Ectodermal cell (in vitro differentiated cells): ENCODE results near the gene MYOM3.

Source experiments
- H3K27ac ChIP-seq: 2 replicates; pipeline ENCODE4 v1.7.0; 2013; ENCODE audit warnings: mild to moderate bottlenecking, low read depth, low read length; ENCODE audit not compliant: insufficient read depth, poor library complexity, severe bottlenecking
- H3K27me3 ChIP-seq: 2 replicates; pipeline ENCODE4 v1.7.0; 2013; ENCODE audit warnings: mild to moderate bottlenecking, low read length; ENCODE audit not compliant: insufficient read depth, control insufficient read depth, poor library complexity, severe bottlenecking
- H3K36me3 ChIP-seq: one replicate; pipeline ENCODE4 v1.7.0; 2013; ENCODE audit warnings: low read length; ENCODE audit not compliant: control insufficient read depth, insufficient read depth
- H3K4me1 ChIP-seq: one replicate; pipeline ENCODE4 v1.7.0; 2013; ENCODE audit warnings: low read length; ENCODE audit not compliant: control insufficient read depth, insufficient read depth
- H3K4me3 ChIP-seq: 2 replicates; pipeline ENCODE4 v1.7.0; 2013; ENCODE audit warnings: low read depth, low read length, control low read depth; ENCODE audit not compliant: insufficient read depth
- H3K9me3 ChIP-seq: 2 replicates; pipeline ENCODE4 v1.7.0; 2013; ENCODE audit warnings: mild to moderate bottlenecking, low read length, moderate library complexity; ENCODE audit not compliant: control insufficient read depth
- WGBS, 2 experiments: methylation state at CpG; one replicate each; pipeline ENCODE4 v1.1.7; 2013; ENCODE audit warnings: missing lambda C conversion rate in 2 of 2; 5-methylcytosine and 5-hydroxymethylcytosine counted together

The MYOM3 gene

GRCh38 chr1:24096009-24096738 lies 15.8 kb downstream of the MYOM3 start:
- no peaks in the 10 kb centered on the region for H3K27me3 ChIP-seq
- no peak overlapping the region for H3K4me3 ChIP-seq
- no peaks in the 10 kb centered on the region for H3K9me3 ChIP-seq
- no peak overlapping the region for H3K27ac ChIP-seq
- 90 to 93% methylated on average over 8 of the region's 8 CpGs for WGBS, 2 experiments
- no peaks in the 10 kb centered on the region for H3K36me3 ChIP-seq
- no peaks in the 10 kb centered on the region for H3K4me1 ChIP-seq

- no peaks in the 10 kb centered on the region for H3K36me3 ChIP-seq
- H3K27ac ChIP-seq, result no peak overlapping the region
- no peak overlapping the region for H3K4me3 ChIP-seq
- H3K9me3 ChIP-seq, result no peaks in the 10 kb centered on the region
- WGBS, 2 experiments, result 79 to 84% methylated on average over 14 of the region's 14 CpGs
- no peaks in the 10 kb centered on the region for H3K27me3 ChIP-seq
- no peaks in the 10 kb centered on the region for H3K4me1 ChIP-seq
Observed at GRCh38 chr1:24095140-24095859, 16.6 kb downstream of the MYOM3 start.

- H3K9me3 ChIP-seq, result no peaks in the 10 kb centered on the region
- H3K4me3 ChIP-seq, result no peak overlapping the region
- no peaks in the 10 kb centered on the region for H3K27me3 ChIP-seq
- 85% methylated on average over 5 of the region's 5 CpGs for WGBS, 2 experiments
- H3K4me1 ChIP-seq, result no peaks in the 10 kb centered on the region
- H3K27ac ChIP-seq, result no peak overlapping the region
- H3K36me3 ChIP-seq, result no peaks in the 10 kb centered on the region
Observed at GRCh38 chr1:24094554-24094953, 17.4 kb downstream of the MYOM3 start.

GRCh38 chr1:24093732-24094131 lies 18.2 kb downstream of the MYOM3 start:
- H3K4me3 ChIP-seq, result no peak overlapping the region
- no peaks in the 10 kb centered on the region for H3K36me3 ChIP-seq
- no peaks in the 10 kb centered on the region for H3K27me3 ChIP-seq
- no peak overlapping the region for H3K27ac ChIP-seq
- H3K9me3 ChIP-seq, result no peaks in the 10 kb centered on the region
- 84 to 89% methylated on average over 9 of the region's 9 CpGs for WGBS, 2 experiments
- no peaks in the 10 kb centered on the region for H3K4me1 ChIP-seq

- 93 to 95% methylated on average over 9 of the region's 9 CpGs for WGBS, 2 experiments
- no peaks in the 10 kb centered on the region for H3K36me3 ChIP-seq
- H3K4me3 ChIP-seq, result no peak overlapping the region
- no peaks in the 10 kb centered on the region for H3K9me3 ChIP-seq
- no peaks in the 10 kb centered on the region for H3K27me3 ChIP-seq
- no peak overlapping the region for H3K27ac ChIP-seq
- no peaks in the 10 kb centered on the region for H3K4me1 ChIP-seq
Observed at GRCh38 chr1:24092979-24093378, 19.0 kb downstream of the MYOM3 start.

GRCh38 chr1:24091971-24092482 lies 19.9 kb downstream of the MYOM3 start:
- Histone ChIP-seq H3K4me1 (no peaks in the 10 kb centered on the region), H3K36me3 (no peaks in the 10 kb centered on the region), H3K27ac (no peak overlapping the region), H3K9me3 (no peaks in the 10 kb centered on the region), H3K27me3 (no peaks in the 10 kb centered on the region), H3K4me3 (no peak overlapping the region)
- 85 to 86% methylated on average over 13 of the region's 13 CpGs for WGBS, 2 experiments

- H3K27me3 ChIP-seq, result no peaks in the 10 kb centered on the region
- WGBS, 2 experiments, result 94 to 97% methylated on average over 11 of the region's 11 CpGs
- no peak overlapping the region for H3K4me3 ChIP-seq
- no peaks in the 10 kb centered on the region for H3K36me3 ChIP-seq
- H3K27ac ChIP-seq, result no peak overlapping the region
- H3K9me3 ChIP-seq, result no peaks in the 10 kb centered on the region
- no peaks in the 10 kb centered on the region for H3K4me1 ChIP-seq
Observed at GRCh38 chr1:24090736-24091135, 21.2 kb downstream of the MYOM3 start.

- Histone ChIP-seq H3K4me3 (no peak overlapping the region), H3K27ac (no peak overlapping the region), H3K4me1 (no peaks in the 10 kb centered on the region), H3K36me3 (no peaks in the 10 kb centered on the region), H3K9me3 (no peaks in the 10 kb centered on the region), H3K27me3 (no peaks in the 10 kb centered on the region)
- 93 to 95% methylated on average over 14 of the region's 14 CpGs for WGBS, 2 experiments
Observed at GRCh38 chr1:24089743-24090555, 22.0 kb downstream of the MYOM3 start.

GRCh38 chr1:24089027-24089742 lies 22.8 kb downstream of the MYOM3 start:
- no peaks in the 10 kb centered on the region for H3K9me3 ChIP-seq
- no peaks in the 10 kb centered on the region for H3K36me3 ChIP-seq
- no peak overlapping the region for H3K27ac ChIP-seq
- H3K4me1 ChIP-seq, result no peaks in the 10 kb centered on the region
- no peak overlapping the region for H3K4me3 ChIP-seq
- H3K27me3 ChIP-seq, result no peaks in the 10 kb centered on the region
- WGBS, 2 experiments, result 86 to 89% methylated on average over 14 of the region's 14 CpGs
